A673 (cell line): Measurements from ENCODE around the gene PASK.

Experiments used
- EZH2 ChIP-seq: fragments of 200-600 bp; sonication (generic); IDR thresholded peaks from 2 replicates; pipeline ENCODE4 v1.6.1; 2017; ENCODE audit warnings: borderline replicate concordance, low read depth, mild to moderate bottlenecking, mixed read lengths, antibody characterized with exemption, low read length; ENCODE audit not compliant: poor library complexity, severe bottlenecking
- TF ChIP-seq, protein P1 (sequence below): fragments of 300-800, 200-600 bp; sonication (generic); conservative IDR thresholded peaks from 2 replicates; pipeline ENCODE4 v1.5.1; 2017; ENCODE audit warnings: low read depth, mild to moderate bottlenecking, antibody characterized with exemption, low read length, moderate library complexity, mixed read lengths

DNA sequence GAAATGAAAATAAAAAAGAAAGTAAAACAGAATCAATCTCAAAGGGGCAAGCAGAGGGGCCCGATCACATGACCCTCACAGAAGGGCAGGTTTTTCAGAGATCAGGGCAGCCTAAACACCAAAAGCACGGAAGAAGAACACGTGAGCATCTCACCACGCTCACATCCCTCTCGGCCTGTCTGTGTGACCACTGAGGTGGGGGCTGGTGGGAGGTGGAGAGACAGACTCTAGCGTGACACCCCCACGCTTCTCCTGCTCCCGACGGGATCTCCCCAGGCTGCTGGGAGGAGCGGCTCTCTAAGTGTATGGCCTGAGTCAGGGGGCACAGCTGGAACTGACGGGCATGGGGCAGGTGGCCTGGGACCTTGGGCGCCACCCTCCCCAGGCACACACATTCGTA, 23.6 kb downstream of the PASK start:
- TF ChIP-seq, protein P1, sequence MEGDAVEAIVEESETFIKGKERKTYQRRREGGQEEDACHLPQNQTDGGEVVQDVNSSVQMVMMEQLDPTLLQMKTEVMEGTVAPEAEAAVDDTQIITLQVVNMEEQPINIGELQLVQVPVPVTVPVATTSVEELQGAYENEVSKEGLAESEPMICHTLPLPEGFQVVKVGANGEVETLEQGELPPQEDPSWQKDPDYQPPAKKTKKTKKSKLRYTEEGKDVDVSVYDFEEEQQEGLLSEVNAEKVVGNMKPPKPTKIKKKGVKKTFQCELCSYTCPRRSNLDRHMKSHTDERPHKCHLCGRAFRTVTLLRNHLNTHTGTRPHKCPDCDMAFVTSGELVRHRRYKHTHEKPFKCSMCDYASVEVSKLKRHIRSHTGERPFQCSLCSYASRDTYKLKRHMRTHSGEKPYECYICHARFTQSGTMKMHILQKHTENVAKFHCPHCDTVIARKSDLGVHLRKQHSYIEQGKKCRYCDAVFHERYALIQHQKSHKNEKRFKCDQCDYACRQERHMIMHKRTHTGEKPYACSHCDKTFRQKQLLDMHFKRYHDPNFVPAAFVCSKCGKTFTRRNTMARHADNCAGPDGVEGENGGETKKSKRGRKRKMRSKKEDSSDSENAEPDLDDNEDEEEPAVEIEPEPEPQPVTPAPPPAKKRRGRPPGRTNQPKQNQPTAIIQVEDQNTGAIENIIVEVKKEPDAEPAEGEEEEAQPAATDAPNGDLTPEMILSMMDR: no peak
- TF ChIP-seq EZH2: no peak
